Mesenchymal stem cell (in vitro differentiated cells and primary cell): ENCODE measurements around the gene PRKCI.

ENCODE experiments used
- DNase-seq: peaks from one replicate; pipeline ENCODE4 v3.0.0-alpha.2; 2013
- H2AFZ ChIP-seq: one replicate; pipeline ENCODE4 v1.6.1; 2013; ENCODE audit warnings: low read depth, mild to moderate bottlenecking, control low read depth, inconsistent platforms, low read length, moderate library complexity
- H2AK5ac ChIP-seq: 2 replicates; pipeline ENCODE4 v1.6.1; 2013; ENCODE audit warnings: low read length, moderate library complexity, mild to moderate bottlenecking, inconsistent platforms; ENCODE audit not compliant: severe bottlenecking
- H2BK120ac ChIP-seq: one replicate; pipeline ENCODE4 v1.6.1; 2013; ENCODE audit warnings: low read depth, mild to moderate bottlenecking, inconsistent platforms, low read length, moderate library complexity
- H2BK12ac ChIP-seq, 2 experiments: one replicate each; pipeline ENCODE4 v1.6.1; 2013; ENCODE audit warnings: inconsistent platforms in 2 of 2, low read length in 2 of 2, mild to moderate bottlenecking in 2 of 2, moderate library complexity in 2 of 2, control low read depth in 1 of 2
- H2BK15ac ChIP-seq: one replicate; pipeline ENCODE4 v1.6.1; 2013; ENCODE audit warnings: mild to moderate bottlenecking, low read depth, inconsistent platforms; ENCODE audit not compliant: poor library complexity, severe bottlenecking
- H2BK5ac ChIP-seq: 2 replicates; pipeline ENCODE4 v1.6.1; 2013; ENCODE audit warnings: low read depth, mild to moderate bottlenecking, low read length, control low read depth, inconsistent platforms; ENCODE audit not compliant: poor library complexity, severe bottlenecking
- H3K14ac ChIP-seq, 2 experiments: one replicate each; pipeline ENCODE4 v1.6.1; 2013; ENCODE audit warnings: inconsistent platforms in 2 of 2, low read length in 2 of 2, control low read depth in 1 of 2, mild to moderate bottlenecking in 1 of 2, moderate library complexity in 1 of 2
- H3K18ac ChIP-seq, 2 experiments: one replicate each; pipeline ENCODE4 v1.6.1; 2013; ENCODE audit warnings: inconsistent platforms in 2 of 2, low read length in 2 of 2, control low read depth in 1 of 2, low read depth in 1 of 2, mild to moderate bottlenecking in 1 of 2
- H3K23ac ChIP-seq, 2 experiments: one replicate each; pipeline ENCODE4 v1.6.1; 2013; ENCODE audit warnings: inconsistent platforms in 2 of 2, low read length in 2 of 2, mild to moderate bottlenecking in 2 of 2, moderate library complexity in 2 of 2, control low read depth in 1 of 2
- H3K27ac ChIP-seq: 2 replicates; pipeline ENCODE4 v1.5.1; 2013; ENCODE audit warnings: mild to moderate bottlenecking, moderate library complexity, low read length, control low read depth, inconsistent platforms; ENCODE audit not compliant: poor library complexity, severe bottlenecking
- H3K27me3 ChIP-seq, 2 experiments: 2 replicates each; pipeline versions ENCODE4 v1.6.1 to v1.7.0; 2013; ENCODE audit warnings: low read length in 2 of 2, mild to moderate bottlenecking in 2 of 2, moderate library complexity in 2 of 2, control low read depth in 1 of 2, inconsistent platforms in 1 of 2; ENCODE audit not compliant: control insufficient read depth in 1 of 2, insufficient read depth in 1 of 2
- H3K36me3 ChIP-seq, 2 experiments: 2 replicates each; pipeline versions ENCODE4 v1.6.1 to v1.7.0; 2013; ENCODE audit warnings: low read length in 2 of 2, control low read depth in 1 of 2, inconsistent platforms in 1 of 2, low read depth in 1 of 2, mild to moderate bottlenecking in 1 of 2; ENCODE audit not compliant: insufficient read depth in 2 of 2, control insufficient read depth in 1 of 2
- H3K4ac ChIP-seq, 2 experiments: one replicate each; pipeline ENCODE4 v1.6.1; 2013; ENCODE audit warnings: inconsistent platforms in 2 of 2, low read length in 2 of 2, mild to moderate bottlenecking in 2 of 2, moderate library complexity in 2 of 2, control low read depth in 1 of 2, low read depth in 1 of 2
- H3K4me1 ChIP-seq: 2 replicates; pipeline ENCODE4 v1.6.1; 2013; ENCODE audit warnings: low read depth, low read length, control low read depth; ENCODE audit not compliant: control insufficient read depth, insufficient read depth
- H3K4me2 ChIP-seq: 2 replicates; pipeline ENCODE4 v1.6.1; 2013; ENCODE audit warnings: low read length, mild to moderate bottlenecking, inconsistent platforms; ENCODE audit not compliant: poor library complexity, severe bottlenecking
- H3K4me3 ChIP-seq, 2 experiments: 2 replicates each; pipeline versions ENCODE4 v1.5.1 to v1.7.0; 2013; ENCODE audit warnings: low read length in 2 of 2, mild to moderate bottlenecking in 2 of 2, control low read depth in 1 of 2, low read depth in 1 of 2; ENCODE audit not compliant: insufficient read depth in 1 of 2
- H3K79me1 ChIP-seq: replicated peaks from 2 replicates; pipeline ENCODE4 v1.6.1; 2013; ENCODE audit warnings: mild to moderate bottlenecking, control low read depth, low read length, inconsistent platforms; ENCODE audit not compliant: poor library complexity, severe bottlenecking
- H3K9ac ChIP-seq: 2 replicates; pipeline ENCODE4 v1.7.0; 2013; ENCODE audit warnings: mild to moderate bottlenecking, low read length, moderate library complexity
- H3K9me3 ChIP-seq: 2 replicates; pipeline ENCODE4 v1.7.0; 2013; ENCODE audit warnings: mild to moderate bottlenecking, low read length; ENCODE audit not compliant: control insufficient read depth
- H4K8ac ChIP-seq: one replicate; pipeline ENCODE4 v1.6.1; 2013; ENCODE audit warnings: inconsistent platforms, mild to moderate bottlenecking, low read length, moderate library complexity
- H4K91ac ChIP-seq: one replicate; pipeline ENCODE4 v1.6.1; 2013; ENCODE audit warnings: mild to moderate bottlenecking, low read length, inconsistent platforms
- WGBS: methylation state at CpG from one replicate; pipeline ENCODE4 v1.1.7; 2013; ENCODE audit warnings: mixed read lengths; 5-methylcytosine and 5-hydroxymethylcytosine counted together

PRKCI gene

GRCh38 chr3:170244576-170244975, 22.4 kb downstream of the PRKCI start:
- DNase-seq, result no peak
- H4K8ac ChIP-seq, result no peak overlapping the region
- no peak overlapping the region for H2AK5ac ChIP-seq
- 0% methylated on average over 1 of the region's 2 CpGs for WGBS
- no peak overlapping the region for H2BK5ac ChIP-seq
- no peak overlapping the region for H3K18ac ChIP-seq
- no peak overlapping the region for H2BK15ac ChIP-seq
- H3K4ac ChIP-seq, result no peak overlapping the region
- H3K27me3 ChIP-seq, result no peaks in the 10 kb centered on the region
- H3K79me1 ChIP-seq, result peaks cover 22% of the 10 kb centered on the region
- H3K9ac ChIP-seq, result no peak overlapping the region
- H4K91ac ChIP-seq, result no peak overlapping the region
- no peak overlapping the region for H3K23ac ChIP-seq
- no peak overlapping the region for H2BK12ac ChIP-seq
- no peak overlapping the region for H2AFZ ChIP-seq
- peaks cover 11 to 20% of the 10 kb centered on the region in 2 experiments for H3K36me3 ChIP-seq
- H3K4me2 ChIP-seq, result no peak overlapping the region
- H3K4me1 ChIP-seq, result no peaks in the 10 kb centered on the region
- H3K4me3 ChIP-seq, result no peak overlapping the region
- H2BK120ac ChIP-seq, result no peak overlapping the region
- H3K9me3 ChIP-seq, result no peaks in the 10 kb centered on the region
- H3K27ac ChIP-seq, result no peak overlapping the region
- H3K14ac ChIP-seq, result no peak overlapping the region

GRCh38 chr3:170247875-170248274, 25.7 kb downstream of the PRKCI start:
- no peak overlapping the region for H3K14ac ChIP-seq
- H3K27ac ChIP-seq, result no peak overlapping the region
- no peak overlapping the region for H4K8ac ChIP-seq
- no peak overlapping the region for H2BK5ac ChIP-seq
- H3K36me3 ChIP-seq, result peaks cover 15 to 19% of the 10 kb centered on the region in 2 experiments
- H2BK12ac ChIP-seq, result no peak overlapping the region
- no peak overlapping the region for H3K4me3 ChIP-seq
- no peaks in the 10 kb centered on the region for H3K4me1 ChIP-seq
- H3K23ac ChIP-seq, result no peak overlapping the region
- H2AFZ ChIP-seq, result no peak overlapping the region
- H3K4ac ChIP-seq, result no peak overlapping the region
- WGBS, result 100% methylated on average over 1 of the region's 1 CpG
- no peak overlapping the region for H3K4me2 ChIP-seq
- H2BK15ac ChIP-seq, result no peak overlapping the region
- no peak overlapping the region for H4K91ac ChIP-seq
- H3K18ac ChIP-seq, result no peak overlapping the region
- H3K9me3 ChIP-seq, result no peaks in the 10 kb centered on the region
- no peak overlapping the region for H2BK120ac ChIP-seq
- no peak overlapping the region for H3K9ac ChIP-seq
- H3K79me1 ChIP-seq, result peaks cover 14% of the 10 kb centered on the region
- no peaks in the 10 kb centered on the region for H3K27me3 ChIP-seq
- H2AK5ac ChIP-seq, result no peak overlapping the region
- no peak for DNase-seq

- peaks cover 5% of the 10 kb centered on the region for H3K79me1 ChIP-seq
- H3K27ac ChIP-seq, result no peak overlapping the region
- no peak overlapping the region for H3K18ac ChIP-seq
- DNase-seq, result no peak
- no peak overlapping the region for H3K4me2 ChIP-seq
- H4K91ac ChIP-seq, result no peak overlapping the region
- H3K4me1 ChIP-seq, result peaks cover 5% of the 10 kb centered on the region
- WGBS, result 100% methylated on average over 2 of the region's 3 CpGs
- H2AK5ac ChIP-seq, result no peak overlapping the region
- no peak overlapping the region for H3K4me3 ChIP-seq
- no peak overlapping the region for H2BK15ac ChIP-seq
- no peak overlapping the region for H3K9ac ChIP-seq
- H3K14ac ChIP-seq, result no peak overlapping the region
- no peak overlapping the region for H4K8ac ChIP-seq
- no peak overlapping the region for H3K4ac ChIP-seq
- peaks cover 9 to 23% of the 10 kb centered on the region in 2 experiments for H3K36me3 ChIP-seq
- H2BK120ac ChIP-seq, result no peak overlapping the region
- H3K9me3 ChIP-seq, result peaks cover 4% of the 10 kb centered on the region
- H3K27me3 ChIP-seq, result no peaks in the 10 kb centered on the region
- no peak overlapping the region for H3K23ac ChIP-seq
- no peak overlapping the region for H2BK5ac ChIP-seq
- H2AFZ ChIP-seq, result no peak overlapping the region
- H2BK12ac ChIP-seq, result no peak overlapping the region
Measured at GRCh38 chr3:170256597-170256996, 34.4 kb downstream of the PRKCI start.

GRCh38 chr3:170257145-170257544, 34.9 kb downstream of the PRKCI start:
- no peak overlapping the region for H3K27ac ChIP-seq
- H3K9me3 ChIP-seq, result peaks cover 4% of the 10 kb centered on the region
- peaks cover 5% of the 10 kb centered on the region for H3K4me1 ChIP-seq
- no peak overlapping the region for H2BK15ac ChIP-seq
- H2BK5ac ChIP-seq, result no peak overlapping the region
- WGBS, result 95% methylated on average over 2 of the region's 2 CpGs
- no peaks in the 10 kb centered on the region for H3K27me3 ChIP-seq
- DNase-seq, result no peak
- no peak overlapping the region for H4K91ac ChIP-seq
- H3K79me1 ChIP-seq, result peaks cover 5% of the 10 kb centered on the region
- no peak overlapping the region for H3K4me2 ChIP-seq
- no peak overlapping the region for H3K4ac ChIP-seq
- no peak overlapping the region for H3K14ac ChIP-seq
- H2AK5ac ChIP-seq, result peak overlapping the region; percentile 74
- H2AFZ ChIP-seq, result no peak overlapping the region
- H2BK120ac ChIP-seq, result no peak overlapping the region
- peaks cover 9 to 25% of the 10 kb centered on the region in 2 experiments for H3K36me3 ChIP-seq
- no peak overlapping the region for H3K18ac ChIP-seq
- no peak overlapping the region for H3K4me3 ChIP-seq
- H3K9ac ChIP-seq, result no peak overlapping the region
- no peak overlapping the region for H2BK12ac ChIP-seq
- no peak overlapping the region for H3K23ac ChIP-seq
- H4K8ac ChIP-seq, result no peak overlapping the region
